Tongue (tissue), 2 donors: ENCODE data around the gene FBXO38. TPM values are rescaled to one million over a fixed set of nuclear protein-coding genes. Genes with fewer than 3 reads are reported as not detected.
A peak's percentile ranks its signal among the peaks of the same experiment; 100 is the strongest.

Experiments
- DNase-seq: peaks from one replicate; pipeline ENCODE4 v3.0.0-alpha.2; 2015
- total RNA-seq: library from RNA; depleted of rRNA; stranded (reverse); fragments of >200 nt; gene quantifications from one replicate; pipeline ENCODE4 v1.2.3, GENCODE V29; 2014

FBXO38 gene
- total RNA-seq = 52.2 TPM

- DNase-seq = peak; percentile 99
Measured at GRCh38 chr5:148383564-148384379, at the start of gene FBXO38. Gene FBXO38, plus strand, starts transcription at chr5:148383958. Its CDS starts 10,819 bp downstream, at chr5:148394777.

- DNase-seq = no peak
Measured at GRCh38 chr5:148335259-148335658, 48.5 kb upstream of the FBXO38 start, which contains the start of gene SPINK9. Gene SPINK9, plus strand, starts transcription at chr5:148335559. Its CDS starts 55 bp downstream, at chr5:148335614.

GRCh38 chr5:148336704-148337435 is 46.9 kb upstream of the FBXO38 start:
- DNase-seq = no peak

GRCh38 chr5:148342371-148343045 is 41.2 kb upstream of the FBXO38 start:
- DNase-seq = no peak

GRCh38 chr5:148343046-148343407 is 40.7 kb upstream of the FBXO38 start:
- DNase-seq = no peak

GRCh38 chr5:148343603-148344487 is 39.9 kb upstream of the FBXO38 start:
- no peak for DNase-seq

- no peak for DNase-seq
Measured at GRCh38 chr5:148347706-148348105, 36.1 kb upstream of the FBXO38 start.

- no peak for DNase-seq
Measured at GRCh38 chr5:148352696-148353095, 31.1 kb upstream of the FBXO38 start.

GRCh38 chr5:148353634-148354033 is 30.1 kb upstream of the FBXO38 start:
- DNase-seq = no peak

GRCh38 chr5:148364343-148364742 is 19.4 kb upstream of the FBXO38 start:
- no peak for DNase-seq

- no peak for DNase-seq
Measured at GRCh38 chr5:148368299-148368698, 15.5 kb upstream of the FBXO38 start.

GRCh38 chr5:148372166-148372725 is 11.5 kb upstream of the FBXO38 start:
- DNase-seq = no peak

- peak; percentile 24 for DNase-seq
Measured at GRCh38 chr5:148372893-148373292, 10.9 kb upstream of the FBXO38 start.

- peak; percentile 37 for DNase-seq
Measured at GRCh38 chr5:148374690-148375360, 8.9 kb upstream of the FBXO38 start.

- no peak for DNase-seq
Measured at GRCh38 chr5:148376198-148376597, 7.6 kb upstream of the FBXO38 start.

GRCh38 chr5:148378670-148379069 is 5.1 kb upstream of the FBXO38 start:
- no peak for DNase-seq

GRCh38 chr5:148379340-148379739 is 4.4 kb upstream of the FBXO38 start:
- DNase-seq = no peak

GRCh38 chr5:148381906-148382305 is 1.9 kb upstream of the FBXO38 start:
- no peak for DNase-seq

GRCh38 chr5:148382961-148383360 is 797 bp upstream of the FBXO38 start:
- peak; percentile 44 for DNase-seq

- no peak for DNase-seq
Measured at GRCh38 chr5:148384380-148384737, 601 bp downstream of the FBXO38 start.

GRCh38 chr5:148385094-148385493 is 1.3 kb downstream of the FBXO38 start:
- DNase-seq = no peak
